ENCODE measurements around the gene FST.

The FST gene, protein sequence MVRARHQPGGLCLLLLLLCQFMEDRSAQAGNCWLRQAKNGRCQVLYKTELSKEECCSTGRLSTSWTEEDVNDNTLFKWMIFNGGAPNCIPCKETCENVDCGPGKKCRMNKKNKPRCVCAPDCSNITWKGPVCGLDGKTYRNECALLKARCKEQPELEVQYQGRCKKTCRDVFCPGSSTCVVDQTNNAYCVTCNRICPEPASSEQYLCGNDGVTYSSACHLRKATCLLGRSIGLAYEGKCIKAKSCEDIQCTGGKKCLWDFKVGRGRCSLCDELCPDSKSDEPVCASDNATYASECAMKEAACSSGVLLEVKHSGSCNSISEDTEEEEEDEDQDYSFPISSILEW

DNA sequence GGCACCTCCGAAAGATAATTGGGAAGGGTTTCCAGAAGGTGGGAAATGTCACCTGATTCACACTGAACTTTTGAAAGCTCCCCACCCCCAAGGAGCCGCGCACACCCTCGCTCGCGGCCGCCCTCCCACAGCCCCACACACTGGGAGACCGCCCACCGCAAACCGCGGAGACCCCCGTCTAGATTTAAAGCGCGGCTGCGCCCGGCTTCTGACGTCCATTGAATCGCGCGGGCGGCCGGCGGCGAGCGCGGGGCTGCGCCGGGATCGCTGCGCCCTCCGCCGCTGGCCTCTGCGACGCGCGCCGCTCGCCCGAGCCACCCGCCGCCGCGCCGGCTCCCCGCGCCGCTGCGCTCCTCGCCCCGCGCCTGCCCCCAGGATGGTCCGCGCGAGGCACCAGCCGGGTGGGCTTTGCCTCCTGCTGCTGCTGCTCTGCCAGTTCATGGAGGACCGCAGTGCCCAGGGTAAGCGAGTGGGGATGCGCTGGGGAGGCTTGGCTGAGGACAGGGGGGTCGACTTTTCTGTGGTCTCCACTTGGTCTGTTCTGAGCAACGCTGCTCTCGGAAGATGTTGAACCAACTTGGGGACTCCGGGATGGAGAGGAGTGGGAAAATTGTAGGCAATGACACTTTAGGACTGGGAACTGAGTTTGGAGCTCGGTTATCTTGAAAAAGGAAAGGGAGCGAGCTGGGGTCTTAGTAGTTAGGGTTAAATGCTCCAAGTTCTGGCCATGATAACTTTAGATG, at the start of gene FST:
FST (plus strand) TSS at position 214 of the 743 bp plus-strand sequence; CDS start at position 377, 163 bp downstream.
- no peak for DNase-seq

DNA sequence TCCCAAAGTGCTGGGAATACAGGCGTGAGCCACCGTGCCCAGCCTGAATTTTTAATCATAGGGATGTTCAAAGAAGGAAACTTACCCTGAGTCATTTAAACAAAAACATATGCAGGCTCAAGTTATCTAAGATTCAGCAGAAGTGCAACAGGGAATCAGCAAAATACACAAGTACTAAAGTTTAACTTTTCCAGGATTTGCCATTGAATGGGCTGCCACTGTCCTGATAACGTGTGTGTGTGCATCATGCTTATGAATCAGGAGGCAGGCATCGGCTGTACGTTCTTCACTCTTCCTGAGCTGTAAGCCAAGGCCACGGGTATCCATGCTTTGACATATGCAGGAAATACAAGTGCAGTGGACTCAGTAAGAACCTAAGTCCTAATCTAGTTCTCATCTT, 48.8 kb upstream of the FST start:
- DNase-seq, result no peak

DNA sequence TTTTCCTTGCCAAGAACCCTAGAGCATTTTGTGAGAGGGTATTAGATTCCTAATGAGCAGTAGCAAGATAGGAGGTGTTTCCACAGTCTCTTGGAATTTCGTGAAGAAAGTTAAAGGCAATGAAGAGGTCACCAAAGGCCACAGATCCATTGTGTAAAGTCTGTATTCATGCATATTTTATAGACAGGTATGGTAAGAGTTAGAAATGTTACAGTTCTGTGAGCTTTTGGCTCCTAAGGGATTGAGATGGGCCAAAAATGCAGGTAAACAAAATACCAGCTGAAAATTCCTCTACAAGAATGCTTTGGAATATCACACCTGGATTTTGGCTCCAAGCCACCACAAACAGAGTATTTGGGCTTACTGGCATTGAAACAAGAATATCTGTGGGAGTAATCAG, 47.4 kb upstream of the FST start:
- DNase-seq, result no peak

DNA sequence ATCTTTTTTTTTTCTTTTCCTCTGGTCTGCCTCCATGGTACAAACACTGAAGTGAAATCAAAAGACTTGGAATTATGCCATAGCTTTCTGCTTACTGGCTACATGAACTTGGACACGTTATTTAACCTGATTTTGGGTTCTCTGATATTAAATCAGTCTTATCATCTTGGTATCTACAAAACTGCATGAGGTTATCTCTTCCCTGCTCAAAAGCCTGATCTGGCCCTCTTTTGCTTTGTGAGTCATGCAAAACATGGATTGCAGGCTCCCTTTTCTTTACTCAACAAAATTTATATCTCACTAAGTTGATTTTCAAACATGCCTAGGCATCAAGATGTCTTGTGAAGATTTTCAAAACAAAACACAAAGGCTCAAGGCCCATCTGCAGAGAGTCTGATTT, 45.9 kb upstream of the FST start:
- DNase-seq, result no peak

DNA sequence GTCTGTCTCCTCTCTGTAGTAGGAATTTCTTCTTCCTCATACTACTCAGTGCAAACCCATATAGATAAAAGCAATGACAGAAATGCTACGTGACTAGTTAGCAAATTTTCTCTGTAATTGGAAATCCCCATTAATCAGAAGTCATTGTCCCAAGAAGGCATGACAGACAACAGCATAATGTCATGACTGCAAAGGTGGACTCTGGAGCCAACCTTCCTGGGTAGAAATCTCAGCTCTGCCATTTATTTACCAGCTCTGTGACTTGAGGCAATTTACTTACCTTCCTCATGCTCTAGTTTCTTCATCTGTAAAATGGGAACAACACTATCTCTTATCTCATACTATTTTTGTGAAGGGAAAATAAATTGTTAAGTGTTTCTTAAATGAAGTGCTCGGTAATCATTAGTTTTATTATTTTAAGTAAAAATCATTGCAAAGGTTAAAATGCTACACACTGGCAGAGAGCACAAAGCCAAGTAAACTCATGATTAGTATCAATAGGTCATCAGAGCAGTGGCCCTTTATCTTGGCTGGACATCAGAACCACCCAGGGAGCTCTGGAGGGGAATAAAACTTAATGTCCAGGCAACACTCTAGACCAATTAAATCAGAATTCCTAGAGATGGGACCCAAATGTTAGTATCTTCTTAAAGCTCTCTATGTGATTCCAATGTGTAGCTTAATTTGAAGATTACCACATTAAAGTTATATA, 43.8 kb upstream of the FST start:
- DNase-seq, result no peak

DNA sequence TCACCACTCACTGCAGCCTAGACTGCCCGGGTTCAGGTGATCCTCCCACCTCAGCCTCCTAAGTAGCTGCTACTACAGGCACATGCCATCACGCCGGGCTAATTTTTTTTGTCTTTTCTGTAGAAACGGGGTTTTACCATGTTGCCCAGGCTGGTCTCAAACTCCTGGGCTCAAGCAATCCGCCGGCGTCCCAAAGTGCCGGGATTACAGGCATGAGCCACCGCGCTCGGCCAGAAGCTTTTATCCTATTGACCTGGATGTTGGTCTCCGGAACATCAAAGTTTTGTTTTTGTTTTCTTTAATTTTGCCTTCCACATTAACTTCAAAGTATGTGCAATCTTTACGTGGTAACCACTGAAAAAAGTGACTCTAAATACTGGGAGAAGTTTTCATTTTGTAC, 42.4 kb upstream of the FST start:
- DNase-seq, result no peak

DNA sequence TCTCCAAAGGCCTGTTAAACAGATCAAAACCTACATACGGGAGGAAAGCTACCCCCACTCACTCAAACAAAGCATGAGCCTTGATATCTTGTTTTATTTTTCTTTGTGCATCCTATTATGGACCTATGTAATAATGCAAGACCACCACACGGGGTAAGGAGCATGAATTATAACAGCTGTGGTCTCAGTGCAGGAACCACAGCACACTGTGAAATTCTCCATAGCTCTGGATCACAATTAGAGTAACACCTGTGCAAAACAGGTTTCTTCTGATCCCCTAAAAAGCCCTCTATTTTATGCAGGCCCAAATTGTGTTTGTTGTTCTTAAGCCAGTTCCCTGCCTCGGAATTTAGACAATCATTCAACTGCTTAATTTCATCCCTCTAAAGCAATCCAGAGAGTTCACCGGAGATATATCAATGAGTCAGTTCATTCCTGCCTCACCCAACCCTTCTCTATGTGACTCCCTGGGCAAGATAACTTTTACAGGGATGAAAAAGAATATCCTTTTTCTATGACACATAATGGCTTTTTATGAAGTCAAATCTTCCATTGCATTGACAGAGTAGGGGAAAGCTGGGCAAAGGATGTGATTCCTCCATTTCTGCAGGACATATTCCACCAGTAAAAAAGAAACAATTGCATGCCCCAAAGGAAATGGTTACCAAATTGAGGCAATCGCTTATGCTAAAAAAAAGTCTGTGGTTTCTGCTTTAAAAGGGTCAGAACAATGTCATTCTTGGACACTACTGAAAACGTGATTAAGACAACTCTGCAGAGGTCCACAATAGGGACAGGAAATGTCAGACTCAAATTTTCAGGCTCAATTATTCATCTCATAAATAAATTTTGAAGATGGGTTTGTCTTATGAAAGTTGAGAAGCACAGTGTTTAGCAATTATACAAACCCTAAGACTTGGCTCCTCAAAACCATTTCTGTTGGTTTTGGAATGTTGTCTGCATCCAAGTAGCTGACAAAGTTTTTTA, 41.6 kb upstream of the FST start:
- no peak for DNase-seq

DNA sequence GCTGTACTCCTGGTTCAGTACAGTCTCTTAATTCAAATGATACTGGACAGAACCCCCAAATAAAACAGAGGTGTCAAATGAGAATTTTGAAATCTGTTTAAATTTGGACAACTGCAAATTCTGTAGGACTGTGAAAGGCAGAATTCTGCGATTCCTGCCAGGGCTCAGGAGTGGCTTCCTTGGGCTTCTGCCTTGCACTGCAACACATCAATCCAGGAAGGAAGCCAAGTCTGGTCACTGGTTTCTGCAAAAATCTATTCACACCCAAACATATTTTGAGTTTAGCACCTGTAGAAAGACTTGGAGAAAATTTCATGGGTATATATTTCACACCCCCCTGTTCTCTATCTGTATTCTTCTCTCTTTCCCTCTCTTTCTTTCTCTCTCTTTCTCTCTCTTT, 37.5 kb upstream of the FST start:
- DNase-seq, result no peak

DNA sequence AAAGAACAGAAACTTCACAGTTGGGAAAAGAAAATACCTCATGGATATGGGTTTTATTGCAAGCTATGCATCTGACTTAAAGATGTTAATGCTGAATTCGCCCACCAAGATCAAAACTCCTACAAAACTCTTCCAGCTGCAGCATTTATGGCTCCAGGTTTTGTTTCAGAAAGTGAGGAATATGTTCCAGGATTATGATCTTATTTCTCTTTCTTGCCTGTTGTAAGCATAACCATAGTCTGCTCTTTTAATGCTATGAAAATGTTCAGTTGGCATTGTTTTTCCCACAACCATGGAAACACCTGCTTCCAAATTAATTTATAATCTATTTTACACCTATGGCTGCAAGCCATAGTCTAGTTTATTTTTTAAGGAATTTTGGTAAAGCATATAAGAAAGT, 34.9 kb upstream of the FST start:
- DNase-seq, result no peak

DNA sequence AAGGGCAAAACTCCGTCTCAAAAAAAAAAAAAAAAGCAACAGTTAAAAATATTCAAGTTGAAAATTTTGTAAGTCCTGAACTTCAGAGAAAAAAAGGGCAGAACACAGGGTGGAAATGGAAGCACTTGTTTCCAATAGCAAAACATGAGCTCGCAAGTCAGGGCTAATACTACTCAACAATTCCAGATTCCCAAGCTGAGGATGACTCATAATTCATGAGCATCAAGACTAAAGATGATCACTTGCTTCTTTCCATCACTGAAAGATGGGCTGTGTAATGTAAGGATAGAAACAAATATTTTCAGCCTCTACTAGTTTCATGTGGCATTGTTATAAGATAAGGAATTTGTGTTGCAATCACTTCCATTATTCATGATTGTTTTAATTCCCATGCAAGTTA, 33.5 kb upstream of the FST start:
- DNase-seq, result no peak

DNA sequence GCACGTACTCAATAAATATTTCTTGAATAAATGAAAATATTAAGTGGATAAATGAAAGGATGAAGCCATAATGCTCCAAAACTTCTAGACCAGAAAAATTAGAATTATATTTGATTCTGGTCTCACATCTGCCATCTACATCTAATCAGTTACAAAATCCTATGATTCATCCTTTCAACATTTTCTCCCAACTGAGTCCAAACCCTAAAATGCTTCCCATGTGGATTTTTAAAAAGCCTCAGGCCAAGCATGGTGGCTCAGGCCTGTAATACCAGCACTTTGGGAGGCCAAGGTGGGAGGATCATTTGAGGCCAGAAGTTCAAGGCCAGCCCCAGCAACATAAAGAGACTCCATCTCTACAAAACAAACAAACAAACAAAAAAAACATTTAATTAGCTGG, 31.6 kb upstream of the FST start:
- DNase-seq, result no peak

DNA sequence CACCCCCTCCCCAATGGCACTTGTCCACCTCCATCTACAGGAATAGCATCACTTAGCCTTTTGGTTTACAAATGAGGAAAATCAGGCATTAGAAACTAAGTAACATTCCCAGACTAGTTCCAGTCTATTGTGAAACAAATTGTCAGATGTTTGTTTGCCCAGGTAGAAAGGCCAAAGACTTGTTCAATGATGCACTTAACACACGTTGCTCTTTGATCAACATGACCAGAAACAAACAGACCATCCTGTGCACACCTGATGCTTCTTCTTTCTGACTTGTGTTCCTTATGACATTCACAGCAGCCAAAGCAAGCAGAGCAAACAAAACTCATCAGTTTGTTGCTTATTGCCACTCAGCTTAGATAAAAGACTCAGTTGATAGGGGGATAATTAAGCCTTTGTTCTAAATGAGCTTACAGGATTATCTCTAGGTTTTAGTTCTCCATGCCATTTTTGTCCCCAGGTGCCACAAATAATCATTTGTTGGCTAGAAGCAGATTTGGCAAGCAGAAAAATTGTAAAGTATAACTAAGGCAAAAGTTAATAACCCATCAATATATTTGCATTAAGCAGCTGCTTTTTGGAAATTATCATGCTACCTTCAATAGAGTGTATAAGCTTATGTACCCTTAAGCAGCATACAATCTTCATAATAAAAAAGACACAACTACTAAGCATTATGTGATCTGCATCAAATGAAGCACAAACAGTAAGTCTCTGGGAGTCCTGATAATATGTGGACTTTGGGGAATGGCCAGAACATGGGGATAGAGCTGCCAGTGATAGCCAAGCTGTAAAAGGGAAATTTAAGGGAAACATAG, 26.3 kb upstream of the FST start:
- DNase-seq, result no peak

DNA sequence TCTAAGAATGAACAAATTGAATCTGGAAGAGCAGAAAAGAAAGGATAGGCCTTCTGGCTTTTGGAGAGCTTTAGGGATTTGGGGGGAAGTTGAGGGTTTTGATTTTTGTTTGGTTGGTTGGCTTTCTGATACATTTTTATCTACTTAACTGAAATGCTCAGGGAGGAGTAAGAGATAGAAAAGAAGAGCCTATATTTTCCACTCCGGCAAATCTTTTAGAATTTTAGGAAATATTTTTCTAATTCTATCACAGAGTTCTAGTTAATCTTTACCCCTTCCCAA, 25.8 kb upstream of the FST start:
- DNase-seq, result no peak

DNA sequence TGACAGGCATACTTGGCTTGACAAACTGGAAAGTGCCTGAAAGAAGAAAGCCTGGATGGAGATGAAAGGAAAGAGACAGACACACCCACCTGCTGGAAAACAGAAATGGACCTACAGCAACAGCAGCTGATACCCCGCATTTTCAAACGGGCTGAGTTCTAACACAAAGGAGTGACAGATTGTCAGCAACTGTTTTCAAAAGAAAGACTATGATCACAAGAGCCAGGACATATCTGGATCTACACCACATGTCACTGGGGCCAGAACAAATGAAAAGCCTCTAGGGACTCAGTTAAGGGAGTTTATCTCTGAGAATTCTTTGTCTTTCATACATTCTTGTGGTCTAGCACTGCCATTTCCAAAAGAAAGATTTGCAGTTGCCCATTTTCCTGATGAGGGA, 24.1 kb upstream of the FST start:
- DNase-seq, result no peak

DNA sequence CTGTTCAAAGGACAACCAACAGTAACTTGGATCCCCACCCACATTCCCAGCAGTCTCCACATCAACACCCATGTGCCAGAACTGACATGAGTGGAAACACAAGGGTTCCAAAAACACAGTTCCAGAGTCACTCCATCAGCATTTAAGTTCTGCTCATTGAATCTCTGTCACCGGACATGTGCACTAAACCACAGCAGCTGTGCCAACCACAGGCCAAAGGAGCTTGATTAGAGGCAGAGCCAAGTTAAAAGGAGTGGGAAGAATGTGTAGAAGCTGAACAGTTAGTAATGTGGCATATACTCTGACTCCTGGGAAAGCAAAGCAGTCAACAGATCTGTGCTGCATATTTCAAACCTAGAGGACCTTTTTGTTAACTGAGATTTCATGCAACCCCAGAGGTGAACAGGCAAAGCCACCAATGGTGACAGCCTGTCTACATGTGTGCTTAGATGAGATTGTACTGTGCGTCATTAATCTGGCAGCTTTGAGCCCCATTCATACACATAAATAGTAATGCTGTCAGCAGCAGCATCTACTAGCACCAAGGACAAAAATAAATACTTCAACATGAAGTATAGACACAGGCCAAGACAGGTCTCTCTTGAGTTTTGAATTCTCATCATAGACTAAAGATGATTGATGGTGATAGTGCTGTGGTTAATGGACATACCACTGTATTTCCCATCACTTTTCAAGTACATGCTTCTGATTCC, 16.4 kb upstream of the FST start:
- DNase-seq, result no peak

DNA sequence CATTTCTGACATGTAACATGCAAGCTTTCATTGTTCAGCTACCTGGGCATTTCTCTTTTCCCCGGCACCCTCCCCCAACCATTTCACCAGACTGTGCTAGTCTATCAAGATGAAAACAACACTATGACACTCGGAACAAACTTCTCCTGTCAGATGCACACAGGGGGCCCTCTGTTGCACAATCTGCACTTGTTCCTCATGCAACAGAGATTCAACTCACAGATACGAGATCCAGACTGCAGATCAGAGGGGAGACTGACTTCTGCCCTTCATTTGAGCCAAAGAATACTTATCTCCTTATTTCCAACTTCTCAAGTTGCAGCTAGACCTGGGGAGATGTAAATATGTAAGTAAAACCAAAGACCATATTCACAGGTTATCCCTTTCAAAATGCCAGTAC, 15.7 kb upstream of the FST start:
- no peak for DNase-seq

DNA sequence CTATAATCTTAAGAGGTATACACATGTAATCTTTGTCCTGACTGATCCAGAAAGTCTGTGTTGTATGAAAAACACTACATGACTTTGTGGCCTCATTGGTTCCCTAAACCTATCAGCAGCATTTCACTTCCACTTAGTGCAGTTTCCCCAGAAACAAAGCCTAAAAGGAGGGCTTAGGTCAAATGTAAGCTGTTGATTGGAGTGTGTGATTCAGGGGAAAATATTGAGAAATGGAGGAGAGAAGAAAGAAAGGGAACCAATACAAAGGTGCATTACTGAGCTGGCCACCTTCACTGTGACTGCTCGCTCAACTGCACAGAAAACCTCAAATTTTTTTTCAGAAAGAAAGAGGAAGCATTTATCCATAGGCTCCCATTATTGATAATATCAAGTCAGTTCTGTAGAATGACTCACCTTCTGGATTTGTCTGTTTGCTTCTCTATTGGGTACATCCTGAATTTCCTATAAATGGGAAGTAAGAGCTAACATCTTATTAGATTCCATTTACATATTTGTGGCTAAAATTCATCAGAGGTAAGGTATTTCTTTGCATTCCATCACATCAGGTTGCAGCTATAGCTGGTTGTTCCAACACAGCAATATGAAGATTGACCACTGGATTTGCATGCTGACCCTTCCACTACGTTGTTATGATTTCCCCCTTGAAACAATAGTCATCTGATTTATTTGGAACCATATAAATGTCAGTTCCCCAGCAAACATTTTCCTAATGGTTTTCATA, 10.3 kb upstream of the FST start:
- no peak for DNase-seq

DNA sequence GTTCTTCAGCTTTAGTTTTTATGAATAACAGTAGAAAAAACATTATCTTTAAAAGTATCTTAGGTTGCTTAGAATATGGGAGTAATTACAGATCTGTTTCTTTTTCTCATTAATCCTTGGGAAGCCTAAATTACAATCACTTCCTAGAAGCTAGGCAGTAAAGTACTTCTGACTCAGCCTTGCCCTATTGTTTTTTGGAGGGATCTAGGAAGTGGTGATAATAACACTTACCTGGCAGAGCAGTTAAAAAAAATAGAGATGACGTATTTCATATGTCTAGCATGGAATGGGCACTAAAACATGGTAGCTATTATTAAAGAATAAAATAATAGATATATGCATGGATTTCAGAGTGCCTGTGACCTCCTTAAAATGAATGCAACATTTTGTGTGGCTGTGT, 8.2 kb upstream of the FST start:
- no peak for DNase-seq

DNA sequence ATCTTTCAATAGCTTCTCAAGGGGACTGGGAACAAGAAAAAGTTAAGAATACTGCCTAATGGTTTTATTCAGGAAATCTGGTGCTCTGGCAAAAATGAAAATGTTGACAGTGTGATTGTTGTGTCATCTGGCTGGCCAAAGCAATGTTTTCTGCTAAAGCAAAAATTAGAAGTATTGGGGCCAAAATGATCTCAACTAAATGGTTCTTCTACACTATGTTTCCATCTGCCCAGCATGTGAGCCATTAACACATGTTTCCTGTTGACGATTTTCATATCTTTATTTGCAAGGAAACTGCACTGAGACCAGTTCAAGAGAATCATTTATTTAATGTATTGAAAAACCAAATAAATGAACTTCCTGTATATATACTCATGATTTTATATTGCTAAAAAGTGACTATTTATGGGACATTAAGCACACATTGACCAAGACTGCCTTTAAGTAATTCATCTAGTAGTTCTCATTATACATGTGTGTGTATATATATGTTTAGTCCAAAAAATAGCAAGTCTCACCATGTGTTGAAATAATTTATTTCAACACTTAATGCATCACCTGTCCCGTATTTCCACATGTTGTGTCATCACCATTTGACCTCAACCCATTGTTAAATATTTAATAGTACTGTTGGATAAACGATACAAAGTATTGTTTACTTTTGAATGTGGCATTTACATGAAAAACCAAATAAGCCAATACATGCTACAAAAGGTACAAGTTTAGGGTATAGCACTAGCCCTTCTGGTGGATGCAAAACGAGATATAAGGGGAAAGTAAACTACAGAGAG, 7.5 kb upstream of the FST start:
- DNase-seq, result no peak

DNA sequence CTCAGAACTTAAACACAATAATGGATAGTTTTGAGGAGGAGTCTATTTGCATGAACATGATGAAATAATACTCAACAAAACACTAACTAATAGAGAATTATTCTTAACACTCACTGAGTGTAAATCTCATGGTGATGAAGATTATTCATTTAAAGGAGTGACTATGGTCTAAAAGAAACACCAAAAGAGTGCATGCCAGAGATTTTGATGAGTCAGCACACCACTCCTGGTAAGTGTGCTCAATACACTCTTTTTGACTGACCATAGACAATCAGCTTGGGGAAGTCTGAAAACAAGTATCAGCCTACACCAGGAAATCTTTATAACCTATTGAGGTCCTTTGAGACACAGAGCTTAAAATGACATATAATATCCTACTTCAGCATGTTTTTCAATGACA, 6.8 kb upstream of the FST start:
- DNase-seq, result no peak
